Smooth muscle cell (in vitro differentiated cells): Measurements from ENCODE around the gene NDUFAF8. TPM values are rescaled to one million over a fixed set of nuclear protein-coding genes. Genes with fewer than 3 reads are reported as not detected.

ENCODE experiments used
- DNase-seq: peaks from one replicate; lab custom pipeline; 2025; ENCODE audit not compliant: unreplicated experiment; lab: John Stamatoyannopoulos, UW
- H2AFZ ChIP-seq: fragments of 200-600 bp; sonication (generic); 2 replicates; pipeline ENCODE4 v1.6.0; 2016; ENCODE audit warnings: antibody characterized with exemption, low read depth, mild to moderate bottlenecking
- H3F3A ChIP-seq: fragments of 200-600 bp; sonication (generic); 2 replicates; pipeline ENCODE4 v1.6.0; 2017; ENCODE audit warnings: antibody characterized with exemption, low read depth
- H3K27ac ChIP-seq: fragments of 200-600 bp; sonication (generic); 2 replicates; pipeline ENCODE4 v1.5.1; 2016; ENCODE audit warnings: low read depth, mild to moderate bottlenecking
- H3K27me3 ChIP-seq: fragments of 200-600 bp; sonication (generic); 2 replicates; pipeline ENCODE4 v1.6.1; 2016; ENCODE audit warnings: low read depth, mild to moderate bottlenecking
- H3K36me3 ChIP-seq: fragments of 200-600 bp; sonication (generic); 2 replicates; pipeline ENCODE4 v1.5.1; 2016; ENCODE audit warnings: low read depth
- H3K4me1 ChIP-seq: fragments of 200-600 bp; sonication (generic); 2 replicates; pipeline ENCODE4 v1.5.1; 2016; ENCODE audit warnings: low read depth
- H3K4me2 ChIP-seq: fragments of 200-600 bp; sonication (generic); 2 replicates; pipeline ENCODE4 v1.6.0; 2016; ENCODE audit warnings: mild to moderate bottlenecking
- H3K4me3 ChIP-seq: fragments of 200-600 bp; sonication (generic); 2 replicates; pipeline ENCODE4 v1.5.1; 2016; ENCODE audit warnings: mild to moderate bottlenecking
- H3K79me2 ChIP-seq: fragments of 200-600 bp; sonication (generic); 2 replicates; pipeline ENCODE4 v1.6.0; 2016; ENCODE audit warnings: low read depth, mild to moderate bottlenecking
- H3K9ac ChIP-seq: fragments of 200-600 bp; sonication (generic); 2 replicates; pipeline ENCODE4 v1.6.0; 2016; ENCODE audit warnings: low read depth
- H3K9me3 ChIP-seq: fragments of 200-600 bp; sonication (generic); replicated peaks from 2 replicates; pipeline ENCODE4 v1.5.1; 2016; ENCODE audit warnings: low read depth
- H4K20me1 ChIP-seq: fragments of 200-600 bp; sonication (generic); 2 replicates; pipeline ENCODE4 v1.6.0; 2016; ENCODE audit warnings: low read depth
- CTCF ChIP-seq: fragments of 200-600 bp; sonication (generic); IDR thresholded peaks from 2 replicates; pipeline ENCODE4 v1.5.1; 2017; ENCODE audit warnings: borderline replicate concordance, mild to moderate bottlenecking, antibody characterized with exemption; ENCODE audit not compliant: insufficient read depth, poor library complexity, severe bottlenecking
- whole genome bisulfite sequencing: methylation state at CpG from one replicate; pipeline ENCODE4 v1.1.7; 2016; ENCODE audit warnings: low lambda C conversion rate; 5-methylcytosine and 5-hydroxymethylcytosine counted together
- polyA plus RNA-seq: library from polyadenylated mRNA; unstranded; fragments of >200 nt; fragmentation: Nextera tagmentation; extraction: Ambion mirVana; gene quantifications from 2 replicates; pipeline ENCODE4 v1.2.1, GENCODE V29; 2016
- total RNA-seq: library from RNA; depleted of rRNA; stranded (reverse); fragments of >200 nt; gene quantifications from 2 replicates; pipeline ENCODE4 v1.2.3, GENCODE V29; 2014

Gene NDUFAF8
- total and polyA plus RNA-seq, 2 experiments from 2014 or later = 60.6 to 111 TPM

DNA sequence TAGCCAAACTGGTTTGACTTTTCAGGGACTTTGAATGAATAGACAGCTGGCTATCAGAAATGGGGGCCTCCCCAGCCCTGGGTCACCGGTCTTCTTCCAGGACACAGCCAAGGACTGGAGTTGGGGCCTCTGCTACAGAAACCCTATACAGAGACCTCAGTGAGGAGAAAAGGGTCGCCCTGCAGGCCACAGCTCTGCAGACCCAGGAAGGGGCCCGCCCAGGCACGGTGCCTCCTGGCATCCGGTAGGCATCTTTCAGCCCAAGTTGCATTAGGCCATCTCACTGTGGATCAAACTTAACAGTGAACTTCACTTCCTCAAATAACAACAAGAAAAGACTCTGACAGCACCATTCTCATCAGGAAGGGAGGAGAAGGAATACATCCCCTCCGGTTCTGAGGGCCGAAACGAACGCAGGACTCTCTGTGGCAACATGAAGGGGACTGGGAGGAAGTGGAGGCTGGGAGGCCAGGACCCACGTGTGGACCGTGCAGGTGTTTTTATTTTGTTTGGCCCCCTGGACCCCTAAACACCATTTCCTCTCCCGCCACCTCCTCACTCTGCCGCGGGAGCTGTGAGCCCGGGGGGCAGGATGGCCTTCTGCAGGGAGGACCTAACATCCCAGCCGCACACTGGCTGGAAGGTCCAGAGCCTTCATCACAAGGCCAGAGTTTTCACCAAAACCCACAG lies 48.8 kb downstream of the NDUFAF8 start:
- H3K9me3 ChIP-seq = no peaks in the 10 kb centered on the region
- no peak overlapping the region for H3K4me3 ChIP-seq
- H3F3A ChIP-seq = no peaks in the 10 kb centered on the region
- H3K9ac ChIP-seq = no peak overlapping the region
- H3K27ac ChIP-seq = no peak overlapping the region
- no peak overlapping the region for H3K4me2 ChIP-seq
- H3K79me2 ChIP-seq = peaks cover 55% of the 10 kb centered on the region
- H3K27me3 ChIP-seq = no peaks in the 10 kb centered on the region
- DNase-seq = no peak
- 94% methylated on average over 16 of the region's 16 CpGs for WGBS
- no peaks in the 10 kb centered on the region for H3K36me3 ChIP-seq
- H4K20me1 ChIP-seq = peaks cover 85% of the 10 kb centered on the region
- no peak for TF ChIP-seq CTCF
- H2AFZ ChIP-seq = no peak overlapping the region
- no peaks in the 10 kb centered on the region for H3K4me1 ChIP-seq

DNA sequence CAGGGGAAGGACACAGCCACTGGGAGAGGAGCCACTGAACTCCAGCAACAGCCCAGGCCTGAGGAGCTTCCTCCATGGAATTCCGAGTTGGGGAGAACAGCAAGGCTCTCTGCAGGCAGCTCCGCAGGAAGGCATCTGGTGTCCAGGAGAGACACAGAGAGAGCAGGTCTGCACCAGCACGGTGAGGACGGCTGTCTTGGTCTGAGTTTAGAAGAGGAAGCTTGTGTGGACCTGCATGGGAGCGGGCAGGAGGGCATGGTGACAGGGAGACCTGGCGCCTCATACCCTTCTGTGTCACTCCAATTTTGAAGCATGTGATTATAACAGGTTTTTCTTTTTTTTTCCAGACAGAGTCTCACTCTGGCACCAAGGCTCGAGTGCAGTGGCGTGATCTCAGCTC lies 49.6 kb downstream of the NDUFAF8 start:
- DNase-seq = no peak
- Histone ChIP-seq H3K4me3 (no peak overlapping the region), H3K27ac (no peak overlapping the region), H2AFZ (no peak overlapping the region), H3K9ac (no peak overlapping the region), H4K20me1 (peaks cover 85% of the 10 kb centered on the region), H3K4me2 (no peak overlapping the region), H3K36me3 (no peaks in the 10 kb centered on the region), H3K79me2 (peaks cover 63% of the 10 kb centered on the region), H3K9me3 (no peaks in the 10 kb centered on the region), H3F3A (no peaks in the 10 kb centered on the region), H3K27me3 (no peaks in the 10 kb centered on the region), H3K4me1 (no peaks in the 10 kb centered on the region)
- WGBS = 97% methylated on average over 8 of the region's 8 CpGs
- TF ChIP-seq CTCF = no peak

DNA sequence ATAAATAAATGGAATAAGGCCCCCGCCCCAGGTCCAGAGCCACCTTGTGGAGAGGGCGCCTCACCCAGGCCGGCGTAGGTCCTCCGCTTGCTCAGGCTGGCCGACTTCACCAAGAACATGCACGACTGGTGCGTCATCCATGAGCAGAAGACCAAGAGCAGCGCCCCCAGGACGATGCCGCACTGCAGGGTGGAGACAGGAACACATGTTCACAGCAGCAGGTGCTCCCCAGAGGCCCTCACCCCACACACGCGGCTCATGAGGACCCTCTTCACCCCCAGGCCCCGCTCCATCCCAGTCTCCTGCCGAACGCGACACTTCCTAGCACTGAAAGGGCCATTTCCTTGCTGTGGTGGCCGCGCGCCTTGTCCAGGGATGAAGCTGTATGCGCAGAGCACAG lies 50.5 kb downstream of the NDUFAF8 start:
- peaks cover 83% of the 10 kb centered on the region for H4K20me1 ChIP-seq
- no peaks in the 10 kb centered on the region for H3K9me3 ChIP-seq
- no peak overlapping the region for H2AFZ ChIP-seq
- peaks cover 72% of the 10 kb centered on the region for H3K79me2 ChIP-seq
- 95% methylated on average over 21 of the region's 21 CpGs for WGBS
- no peak overlapping the region for H3K4me3 ChIP-seq
- no peak overlapping the region for H3K4me2 ChIP-seq
- no peak overlapping the region for H3K27ac ChIP-seq
- no peak overlapping the region for H3K9ac ChIP-seq
- no peaks in the 10 kb centered on the region for H3K36me3 ChIP-seq
- no peak for TF ChIP-seq CTCF
- no peaks in the 10 kb centered on the region for H3F3A ChIP-seq
- H3K27me3 ChIP-seq = no peaks in the 10 kb centered on the region
- no peaks in the 10 kb centered on the region for H3K4me1 ChIP-seq
- no peak for DNase-seq

GRCh38 chr17:81290230-81290629 lies 51.1 kb downstream of the NDUFAF8 start:
- no peak overlapping the region for H2AFZ ChIP-seq
- H3K9ac ChIP-seq = no peak overlapping the region
- H4K20me1 ChIP-seq = peaks cover 77% of the 10 kb centered on the region
- WGBS = 97% methylated on average over 5 of the region's 5 CpGs
- H3K27ac ChIP-seq = no peak overlapping the region
- no peaks in the 10 kb centered on the region for H3K4me1 ChIP-seq
- no peak overlapping the region for H3K4me3 ChIP-seq
- no peaks in the 10 kb centered on the region for H3K9me3 ChIP-seq
- H3F3A ChIP-seq = no peaks in the 10 kb centered on the region
- H3K79me2 ChIP-seq = peaks cover 78% of the 10 kb centered on the region
- TF ChIP-seq CTCF = no peak
- DNase-seq = no peak
- H3K36me3 ChIP-seq = no peaks in the 10 kb centered on the region
- no peak overlapping the region for H3K4me2 ChIP-seq
- H3K27me3 ChIP-seq = no peaks in the 10 kb centered on the region
